OCI-LY7 (cell line): ENCODE measurements around the gene NPDC1. TPM values are rescaled to one million over a fixed set of nuclear protein-coding genes. Genes with fewer than 3 reads are reported as not detected.

Experiments
- BruUV-seq: library from RNA; stranded (reverse); fragments of 400-500 nt; replicated peaks from 2 replicates; lab custom pipeline; 2021; lab: Mats Ljungman, UMichigan
- CTCF ChIA-PET: fragments of 300-600 bp; sonication (Branson Sonifier 250); formaldehyde crosslinking; loops from one replicate; lab custom pipeline; 2022; ENCODE audit warnings: antibody characterized with exemption; ENCODE audit not compliant: unreplicated experiment; lab: Charles Lee
- POLR2A ChIA-PET: fragments of 300-600 bp; sonication (Branson Sonifier 250); formaldehyde crosslinking; loops from one replicate; lab custom pipeline; 2022; ENCODE audit warnings: antibody characterized with exemption; lab: Charles Lee
- DNase-seq: peaks from one replicate; pipeline ENCODE4 v3.0.0-alpha.2; 2015; ENCODE audit warnings: low spot score
- H2AFZ ChIP-seq: fragments of 200-600 bp; sonication (generic), shearing (Covaris generic); 2 replicates; pipeline ENCODE4 v1.6.1; 2014; ENCODE audit warnings: mild to moderate bottlenecking, antibody characterized with exemption, low read length, moderate library complexity
- H3K27ac ChIP-seq: fragments of 200-600 bp; sonication (generic); 2 replicates; pipeline ENCODE4 v1.5.1; 2014; ENCODE audit warnings: mixed run types, low read depth, mild to moderate bottlenecking, moderate library complexity, low read length, inconsistent platforms; ENCODE audit not compliant: poor library complexity, severe bottlenecking
- H3K36me3 ChIP-seq: fragments of 200-600 bp; sonication (generic); 2 replicates; pipeline ENCODE4 v1.6.1; 2014; ENCODE audit warnings: mild to moderate bottlenecking, antibody characterized with exemption, low read length, moderate library complexity, mixed read lengths; ENCODE audit not compliant: insufficient read depth
- H3K4me1 ChIP-seq: fragments of 200-600 bp; sonication (generic); 2 replicates; pipeline ENCODE4 v1.5.1; 2014; ENCODE audit warnings: mild to moderate bottlenecking, low read length; ENCODE audit not compliant: insufficient read depth, poor library complexity, severe bottlenecking
- H3K4me2 ChIP-seq: fragments of 200-600 bp; sonication (generic); 2 replicates; pipeline ENCODE4 v1.6.1; 2014; ENCODE audit warnings: mild to moderate bottlenecking, low read length
- H3K4me3 ChIP-seq: fragments of 200-600 bp; sonication (generic); 2 replicates; pipeline ENCODE4 v1.5.1; 2014; ENCODE audit warnings: mild to moderate bottlenecking, low read depth, low read length; ENCODE audit not compliant: poor library complexity, severe bottlenecking
- H3K79me2 ChIP-seq: fragments of 200-600 bp; sonication (generic); 2 replicates; pipeline ENCODE4 v1.6.1; 2016; ENCODE audit warnings: low read depth, mild to moderate bottlenecking, low read length, moderate library complexity, mixed read lengths; ENCODE audit not compliant: insufficient read depth
- H3K9me2 ChIP-seq: fragments of 200-600 bp; sonication (generic); 2 replicates; pipeline ENCODE4 v1.6.1; 2016; ENCODE audit warnings: mild to moderate bottlenecking, low read length, mixed read lengths; ENCODE audit not compliant: insufficient read depth
- H3K9me3 ChIP-seq: fragments of 200-600 bp; sonication (generic); 2 replicates; pipeline ENCODE4 v1.6.1; 2014; ENCODE audit warnings: mild to moderate bottlenecking, mixed run types, low read length, mixed read lengths
- H4K20me1 ChIP-seq: fragments of 200-600 bp; sonication (generic); 2 replicates; pipeline ENCODE4 v1.6.1; 2014; ENCODE audit warnings: mild to moderate bottlenecking, antibody characterized with exemption, low read length, moderate library complexity, mixed read lengths; ENCODE audit not compliant: insufficient read depth
- EZH2phosphoT487 ChIP-seq: fragments of 200-600 bp; sonication (generic); IDR thresholded peaks from 2 replicates; pipeline ENCODE4 v1.6.1; 2018; ENCODE audit warnings: low read depth, borderline replicate concordance, mild to moderate bottlenecking, mixed run types, antibody characterized with exemption, low read length, moderate library complexity, mixed read lengths
- intact Hi-C: fragments of 100-400 bp; cut with micrococcal nuclease; formaldehyde crosslinking; loops from one replicate; pipeline ENCODE4 v1.10.0; 2022; ENCODE audit not compliant: unreplicated experiment
- total RNA-seq, 2 experiments: library from RNA; depleted of rRNA in 1 of 2; stranded (reverse); fragments of >200 nt in 1 of 2; shearing (Covaris generic) in 1 of 2; gene quantifications; 2 replicates each; pipeline ENCODE4 v1.2.3, GENCODE V29; 2014 to 2022
- TF ChIP-seq, protein P1 (sequence below): fragments of 200-600 bp; sonication (generic); conservative IDR thresholded peaks from 2 replicates; pipeline ENCODE4 v1.5.1; 2014; ENCODE audit warnings: mild to moderate bottlenecking, antibody characterized with exemption, low read length, moderate library complexity, mixed read lengths

The NPDC1 gene
- total RNA-seq, 2 experiments from 2014 or later: 0.32 to 0.38 TPM

DNA sequence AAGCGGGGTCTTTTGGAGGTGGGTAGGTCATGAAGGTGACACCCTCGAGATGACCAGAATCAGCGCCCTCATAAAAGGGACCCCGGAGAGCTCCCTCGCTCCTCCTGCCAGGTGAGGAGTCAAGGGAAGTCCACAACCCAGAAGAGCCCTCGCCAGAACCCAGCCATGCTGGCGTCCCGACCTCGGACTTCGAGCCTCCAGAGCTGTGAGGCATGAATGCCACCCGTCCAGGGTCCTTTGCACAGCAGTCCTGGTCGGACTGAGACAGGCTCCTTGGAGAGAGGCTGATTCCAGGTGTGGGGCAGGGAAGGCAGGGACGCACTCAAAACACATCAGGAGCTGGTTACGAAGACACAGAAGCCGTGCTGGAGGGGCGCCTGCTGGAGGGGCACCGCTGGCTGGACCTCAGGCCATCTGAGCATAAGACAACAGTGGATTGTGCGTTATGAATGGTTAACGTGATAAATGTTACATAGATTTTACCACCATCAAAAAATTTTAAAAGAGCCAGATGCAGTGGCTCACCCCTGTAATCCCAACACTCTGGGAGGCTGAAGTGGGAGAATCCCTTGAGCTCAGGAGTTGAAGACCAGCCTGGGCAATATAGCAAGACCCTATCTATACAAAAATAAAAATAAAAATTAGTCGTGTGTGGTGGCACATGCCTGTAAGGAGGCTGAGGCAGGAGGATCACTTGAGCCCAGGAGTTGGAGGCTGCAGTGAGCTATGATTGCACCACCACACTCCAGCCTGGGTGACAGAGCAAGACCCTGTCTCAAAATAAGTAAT lies 43.9 kb downstream of the NPDC1 start:
- no peaks in the 10 kb centered on the region for H3K79me2 ChIP-seq
- no peaks in the 10 kb centered on the region for H3K9me3 ChIP-seq
- no peak overlapping the region for H2AFZ ChIP-seq
- no peaks in the 10 kb centered on the region for H3K36me3 ChIP-seq
- peaks cover 29% of the 10 kb centered on the region for H3K4me1 ChIP-seq
- DNase-seq: no peak
- no peaks in the 10 kb centered on the region for H3K9me2 ChIP-seq
- BruUV-seq: no TSS peak
- no peaks in the 10 kb centered on the region for H4K20me1 ChIP-seq
- TF ChIP-seq, protein P1, sequence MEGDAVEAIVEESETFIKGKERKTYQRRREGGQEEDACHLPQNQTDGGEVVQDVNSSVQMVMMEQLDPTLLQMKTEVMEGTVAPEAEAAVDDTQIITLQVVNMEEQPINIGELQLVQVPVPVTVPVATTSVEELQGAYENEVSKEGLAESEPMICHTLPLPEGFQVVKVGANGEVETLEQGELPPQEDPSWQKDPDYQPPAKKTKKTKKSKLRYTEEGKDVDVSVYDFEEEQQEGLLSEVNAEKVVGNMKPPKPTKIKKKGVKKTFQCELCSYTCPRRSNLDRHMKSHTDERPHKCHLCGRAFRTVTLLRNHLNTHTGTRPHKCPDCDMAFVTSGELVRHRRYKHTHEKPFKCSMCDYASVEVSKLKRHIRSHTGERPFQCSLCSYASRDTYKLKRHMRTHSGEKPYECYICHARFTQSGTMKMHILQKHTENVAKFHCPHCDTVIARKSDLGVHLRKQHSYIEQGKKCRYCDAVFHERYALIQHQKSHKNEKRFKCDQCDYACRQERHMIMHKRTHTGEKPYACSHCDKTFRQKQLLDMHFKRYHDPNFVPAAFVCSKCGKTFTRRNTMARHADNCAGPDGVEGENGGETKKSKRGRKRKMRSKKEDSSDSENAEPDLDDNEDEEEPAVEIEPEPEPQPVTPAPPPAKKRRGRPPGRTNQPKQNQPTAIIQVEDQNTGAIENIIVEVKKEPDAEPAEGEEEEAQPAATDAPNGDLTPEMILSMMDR: no peak
- TF ChIP-seq EZH2phosphoT487: no peak
- no peak overlapping the region for H3K4me2 ChIP-seq
- POLR2A ChIA-PET: interaction anchor here (0.6 to 1.1 kb wide), 3 partner anchors 10 to 318 kb away, joined by 3 to 4 read pairs (median 3); partner anchors contain the start of gene PAXX
- H3K4me3 ChIP-seq: no peak overlapping the region
- CTCF ChIA-PET: interaction anchor here (0.6 kb wide), 1 partner anchor 28 kb away, joined by 3 read pairs; no protein-coding TSS in a partner anchor
- H3K27ac ChIP-seq: no peak overlapping the region
- intact Hi-C loops: no loop called here

DNA sequence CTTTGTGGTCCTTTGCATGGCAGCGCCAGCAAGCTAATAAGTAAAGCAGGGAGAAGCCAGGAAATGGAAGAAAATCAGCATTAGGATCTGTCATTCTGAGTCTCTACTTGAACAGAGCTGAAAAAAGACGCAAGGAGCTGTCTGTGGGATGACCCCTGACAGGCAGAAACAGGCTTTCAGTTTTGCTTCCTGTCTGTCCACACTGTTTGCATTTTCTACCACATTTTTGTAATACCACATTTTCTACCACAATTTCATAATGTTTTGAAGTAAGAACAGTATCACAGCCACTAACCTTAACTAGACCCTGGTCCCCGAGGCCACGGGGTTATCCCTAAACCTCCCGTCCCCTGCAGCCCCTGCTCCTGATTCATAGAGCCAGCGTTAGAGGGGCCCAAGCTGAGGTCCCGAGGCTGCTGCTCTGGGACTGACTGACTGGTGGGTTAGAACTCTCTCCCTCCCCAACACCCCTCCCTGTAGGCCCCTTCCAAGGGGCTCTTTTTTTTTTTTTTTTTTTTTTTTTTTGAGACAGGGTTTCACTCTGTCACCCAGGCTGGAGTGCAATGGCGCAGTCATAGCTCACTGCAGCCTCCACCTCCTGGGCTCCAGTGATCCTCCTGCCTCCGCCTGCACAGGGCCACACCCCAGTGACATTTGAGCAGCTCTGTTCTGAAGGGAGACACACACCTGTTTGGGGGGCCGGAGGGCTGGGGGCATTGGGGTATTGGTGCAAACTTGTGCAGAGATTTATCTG lies 45.6 kb downstream of the NPDC1 start:
- TF ChIP-seq, protein P1: no peak
- no peak for TF ChIP-seq EZH2phosphoT487
- no peaks in the 10 kb centered on the region for H4K20me1 ChIP-seq
- H3K4me1 ChIP-seq: peaks cover 43% of the 10 kb centered on the region
- intact Hi-C loops: no loop called here
- H3K27ac ChIP-seq: no peak overlapping the region
- BruUV-seq: no TSS peak
- no peaks in the 10 kb centered on the region for H3K9me2 ChIP-seq
- no peaks in the 10 kb centered on the region for H3K79me2 ChIP-seq
- peak overlapping the region; percentile 62 for H2AFZ ChIP-seq
- no peaks in the 10 kb centered on the region for H3K9me3 ChIP-seq
- CTCF ChIA-PET: interaction anchor here (0.6 to 1.2 kb wide), 2 partner anchors 22 to 29 kb away, joined by 3 to 5 read pairs; no protein-coding TSS in a partner anchor
- peak; percentile 49 for DNase-seq
- H3K4me3 ChIP-seq: peak overlapping the region; percentile 1
- H3K4me2 ChIP-seq: peak overlapping the region; percentile 58
- POLR2A ChIA-PET: interaction anchor here (0.6 to 1.5 kb wide), 3 partner anchors 8 to 171 kb away, joined by 3 to 4 read pairs (median 4); partner anchors contain the start of gene PAXX
- H3K36me3 ChIP-seq: no peaks in the 10 kb centered on the region
